Smooth muscle cell of the brain vasculature (primary cell): ENCODE data around the gene BLID.

Experiments
- DNase-seq: peaks from one replicate; pipeline ENCODE4 v3.0.0-alpha.2; 2012; ENCODE audit warnings: low read depth, low spot score

The BLID gene

GRCh38 chr11:122115524-122116379 lies at the start of gene BLID:
Gene BLID, minus strand, starts transcription at chr11:122116215. Its CDS starts 293 bp downstream, at chr11:122115922.
- no peak for DNase-seq

DNA sequence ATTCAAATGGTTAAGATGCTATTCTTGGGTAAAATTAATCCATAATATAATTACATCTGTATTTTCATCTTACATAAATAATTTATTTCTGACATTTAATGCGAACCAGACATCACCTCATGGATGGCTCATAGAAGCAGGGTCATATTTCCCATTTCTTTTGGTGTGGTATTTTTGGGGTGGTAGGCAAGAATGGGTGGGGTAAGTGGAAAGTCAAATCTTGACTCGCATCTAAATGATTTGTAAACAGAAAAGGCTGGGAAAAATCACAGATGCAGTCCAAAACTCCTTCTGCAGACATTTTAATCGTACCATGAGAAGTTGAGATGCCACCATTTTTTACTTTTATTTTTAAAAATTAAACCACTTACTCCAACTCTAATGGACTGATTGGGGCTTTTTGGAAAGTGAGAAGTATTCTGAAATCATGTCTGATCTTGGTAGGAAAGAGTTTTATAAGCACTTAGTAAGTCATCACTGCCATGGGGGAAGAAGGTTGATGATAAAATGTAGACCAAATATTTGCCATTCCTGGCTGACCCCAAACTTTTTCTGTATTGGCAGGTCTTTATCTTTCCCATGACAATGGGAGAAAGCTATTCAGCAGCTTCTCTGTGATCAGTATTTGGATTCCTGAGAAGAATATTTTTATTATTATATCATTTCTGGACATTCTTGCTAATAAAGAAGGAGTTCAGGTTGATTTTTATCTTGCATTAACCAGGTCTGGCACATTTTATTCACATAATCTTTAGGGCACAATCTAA lies 47.2 kb upstream of the BLID start:
- no peak for DNase-seq

DNA sequence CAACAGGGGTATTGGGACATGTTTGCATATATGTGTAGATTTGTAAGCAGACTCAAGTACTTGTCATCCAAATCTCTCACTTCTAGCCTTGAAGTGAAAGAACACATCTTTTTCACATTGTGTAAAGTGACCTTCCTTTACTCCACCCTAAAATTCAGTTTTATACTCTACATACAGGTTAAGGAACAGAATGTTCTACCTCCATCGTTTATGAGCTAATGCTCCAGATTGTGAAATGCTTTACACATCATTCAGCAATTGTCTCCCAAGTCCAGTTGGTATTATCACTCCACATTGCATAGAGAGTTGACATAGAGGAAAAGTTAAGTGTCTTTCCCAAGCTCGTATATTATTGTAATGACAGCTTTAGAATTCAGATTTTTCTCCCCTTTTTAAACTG lies 46.1 kb upstream of the BLID start:
- no peak for DNase-seq

- DNase-seq: no peak
These were observed 45.0 kb upstream of the BLID start for GRCh38 chr11:122160841-122161590.

DNA sequence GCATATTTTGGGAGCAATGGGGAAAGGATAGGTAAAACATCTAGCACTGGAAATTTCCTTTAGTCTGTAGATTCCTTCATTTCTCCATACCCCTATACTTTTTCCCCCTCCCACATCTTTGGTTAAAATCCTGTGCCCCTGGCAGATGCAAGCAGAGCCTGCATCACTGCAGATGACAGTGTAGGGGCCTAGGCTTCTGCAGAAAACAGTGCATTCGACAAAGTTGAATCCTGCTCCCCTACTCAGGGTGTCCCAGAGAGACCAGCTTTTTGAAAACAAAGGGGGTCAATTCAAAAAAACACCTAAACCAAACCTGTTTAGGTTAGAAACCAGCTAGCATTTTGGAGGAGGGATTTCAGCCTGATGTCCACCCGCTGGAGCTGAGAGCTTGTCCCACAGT lies 43.8 kb upstream of the BLID start:
- DNase-seq: no peak

DNA sequence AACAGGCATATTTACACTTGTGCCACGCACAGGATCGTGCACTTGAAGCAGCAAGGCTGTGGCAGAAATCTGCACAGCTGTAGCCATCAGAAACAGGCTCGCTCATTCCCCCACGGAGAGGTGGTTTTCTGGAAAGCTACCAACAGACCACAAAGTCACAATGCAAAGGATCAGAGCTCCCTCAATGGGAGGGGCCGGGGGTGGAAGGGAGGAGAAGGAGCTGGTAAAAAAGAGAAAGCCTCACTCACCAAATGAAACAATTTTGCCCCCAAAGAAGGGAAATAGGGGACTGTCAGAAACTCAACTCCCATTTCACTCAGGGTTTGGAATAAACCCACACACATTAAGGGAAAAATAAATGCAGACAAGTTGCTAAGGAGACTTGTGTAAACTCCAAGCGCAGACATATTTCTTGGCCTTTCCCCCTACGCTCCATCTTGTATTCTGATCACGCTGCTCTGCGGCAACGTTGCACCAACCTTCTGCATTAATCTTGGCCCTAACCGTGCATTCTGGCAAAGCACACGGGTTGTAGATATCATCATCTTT lies 43.2 kb upstream of the BLID start:
- DNase-seq: no peak

DNA sequence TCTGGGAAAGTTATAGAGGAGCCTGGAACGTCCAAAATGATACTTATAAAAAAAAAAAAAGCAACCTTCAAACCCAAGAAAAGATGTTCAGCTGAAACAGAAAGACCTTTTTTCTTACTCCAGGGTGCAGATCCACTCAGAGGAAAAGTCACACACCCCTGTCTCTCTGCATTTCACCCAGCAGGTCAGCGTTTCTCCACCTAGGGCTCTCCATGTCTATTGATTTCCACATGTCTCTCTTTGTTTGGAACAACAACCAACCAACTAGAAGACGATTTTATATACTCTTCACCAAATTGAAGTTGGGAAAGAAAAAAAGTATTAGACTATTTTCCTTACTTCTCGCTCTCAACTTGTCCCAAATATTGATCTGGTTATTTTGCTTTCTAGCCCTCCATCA lies 42.2 kb upstream of the BLID start:
- DNase-seq: no peak

GRCh38 chr11:122157653-122158161 lies 41.7 kb upstream of the BLID start:
- no peak for DNase-seq

- no peak for DNase-seq
These were observed 40.9 kb upstream of the BLID start for GRCh38 chr11:122156940-122157382.

GRCh38 chr11:122155765-122156527 lies 39.9 kb upstream of the BLID start:
- no peak for DNase-seq

DNA sequence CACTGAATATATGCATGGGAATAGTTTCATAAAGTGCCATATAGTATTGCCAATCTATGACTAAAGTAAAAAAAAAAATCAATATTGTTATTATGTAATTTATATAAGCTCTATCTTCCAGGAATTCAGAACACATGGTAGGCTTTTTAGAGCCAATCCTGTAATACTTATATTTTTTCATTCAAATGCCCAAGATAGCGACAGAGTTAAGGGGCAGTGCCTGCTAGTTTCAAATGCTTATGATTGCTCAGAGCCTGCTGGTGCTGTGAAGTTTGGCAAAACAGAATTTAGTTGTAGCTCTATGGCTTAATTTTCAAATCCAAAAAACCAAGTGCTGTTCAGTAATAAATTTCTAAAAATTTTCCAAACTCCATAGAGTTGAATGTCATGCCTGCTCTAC lies 39.0 kb upstream of the BLID start:
- DNase-seq: no peak

DNA sequence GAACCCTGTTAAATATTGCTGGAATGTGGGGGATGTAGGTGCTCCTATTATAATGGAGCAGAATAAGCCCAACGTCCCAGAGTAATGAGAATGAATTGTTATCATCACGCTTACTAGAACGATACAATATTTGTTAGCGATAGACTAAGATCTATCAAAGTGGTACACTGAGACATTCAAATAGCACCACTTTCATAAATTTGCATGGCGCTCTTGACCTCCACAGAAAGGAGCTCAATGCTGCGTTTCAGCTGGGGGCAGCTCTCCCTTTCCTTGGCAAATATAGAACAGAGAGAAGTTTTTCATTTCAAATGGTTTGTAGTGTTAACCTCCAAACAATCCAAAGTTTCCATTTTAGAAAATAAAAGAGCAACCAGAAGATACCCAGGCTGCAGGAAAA lies 38.2 kb upstream of the BLID start:
- no peak for DNase-seq

DNA sequence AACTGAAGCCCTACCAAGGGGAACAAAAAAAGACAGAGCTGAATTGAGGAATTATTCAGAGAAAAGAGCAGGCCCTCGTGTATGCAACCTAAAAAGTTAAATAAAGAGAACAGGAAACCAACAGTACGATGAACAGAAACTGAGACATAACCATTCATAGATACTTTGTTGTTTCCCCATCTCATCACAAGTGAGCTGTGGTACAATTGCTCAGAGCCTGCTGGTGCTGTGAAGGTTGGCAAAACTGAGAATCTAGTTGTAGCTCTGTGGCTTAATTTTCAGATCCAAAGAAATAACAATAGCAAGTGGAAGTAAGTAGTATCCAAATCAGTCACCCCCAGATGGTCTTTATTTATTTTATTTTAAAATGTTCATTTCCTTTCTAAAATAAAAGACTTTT lies 37.7 kb upstream of the BLID start:
- no peak for DNase-seq

GRCh38 chr11:122150216-122151124 lies 34.5 kb upstream of the BLID start:
- DNase-seq: no peak

DNA sequence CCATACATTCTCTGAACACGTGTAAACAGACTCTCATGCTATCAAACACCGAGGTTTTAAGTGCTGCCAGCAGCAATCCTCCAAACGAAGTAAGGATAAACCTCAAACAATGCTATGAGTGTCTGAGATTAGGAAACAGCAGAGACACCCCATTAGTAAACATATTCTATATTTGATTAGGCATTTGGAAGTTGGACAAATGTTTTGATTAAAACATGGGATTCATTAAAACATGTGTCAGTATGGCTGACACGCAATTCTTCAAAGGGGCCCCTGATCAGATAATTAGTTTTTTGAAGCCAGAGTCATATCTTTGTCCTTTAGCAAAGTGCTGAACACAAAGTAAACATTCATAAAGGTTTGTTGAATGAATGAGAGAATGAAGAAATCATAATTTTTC lies 33.2 kb upstream of the BLID start:
- no peak for DNase-seq

- DNase-seq: no peak
These were observed 30.5 kb upstream of the BLID start for GRCh38 chr11:122146475-122146874.

GRCh38 chr11:122145715-122146274 lies 29.8 kb upstream of the BLID start:
- DNase-seq: no peak

- DNase-seq: no peak
These were observed 28.7 kb upstream of the BLID start for GRCh38 chr11:122144752-122145151.

GRCh38 chr11:122141725-122142124 lies 25.7 kb upstream of the BLID start:
- DNase-seq: no peak
